ENCODE data around the gene SUPT6H. TPM values are rescaled to one million over a fixed set of nuclear protein-coding genes. Genes with fewer than 3 reads are reported as not detected.
A peak's percentile ranks its signal among the peaks of the same experiment; 100 is the strongest.

SUPT6H gene
- total and polyA plus RNA-seq, 2 of the 8 experiments (the other 6 are each of a cell fraction or from before 2014, with no cell fraction given): 32.0 to 59.9 TPM

- Histone ChIP-seq H4K8ac (ENCODE audit: extremely low read depth, insufficient read depth, low read length) (no peak overlapping the region), H3K79me2 (ENCODE audit: control insufficient read depth in 1 of 2, insufficient read depth in 2 of 2, low read length in 2 of 2) (peaks cover 3 to 31% of the 10 kb centered on the region in 2 experiments; a peak in 3 of 4 replicates), H3K27ac (ENCODE audit: low read depth, low read length) (no peak overlapping the region), H3K27me3 (replicated peaks in 1 of 4; ENCODE audit: control insufficient read depth in 3 of 4, extremely low read depth in 1 of 4, insufficient read depth in 3 of 4, low read length in 3 of 4) (no peaks in the 10 kb centered on the region), H3K56ac (replicated peaks; ENCODE audit: insufficient read length, low read depth, low read length) (no peak overlapping the region), H3K23me2 (ENCODE audit: low read depth, low read length) (peaks cover 5% of the 10 kb centered on the region; the same call in 1 of the 2 replicates), H3K14ac (ENCODE audit: insufficient read length) (no peak overlapping the region), H2AK5ac (ENCODE audit: low read depth, low read length) (no peak overlapping the region), H3K23ac (ENCODE audit: insufficient read length) (no peak overlapping the region), H2BK12ac (ENCODE audit: low read depth, low read length) (no peak overlapping the region), H2BK20ac (ENCODE audit: low read length) (no peak overlapping the region), H2AFZ (ENCODE audit: low read length) (no peak overlapping the region), H3K9ac (replicated peaks in 1 of 4; ENCODE audit: extremely low read depth in 1 of 4, low read depth in 3 of 4, low read length in 3 of 4) (0 out of 7 replicates have a peak overlapping the region, but pooled peaks of 2 of the 4 experiments have one; percentile 15 to 28), H4K20me1 (replicated peaks in 1 of 2; ENCODE audit: control insufficient read depth in 1 of 2, insufficient read depth in 2 of 2, low read length in 2 of 2) (peaks cover 2 to 12% of the 10 kb centered on the region in 2 experiments), H3K36me3 (ENCODE audit: control insufficient read depth in 2 of 4, insufficient read depth in 4 of 4, low read length in 3 of 4) (peaks cover 35 to 70% (median 65%) of the 10 kb centered on the region in 4 experiments), H3K4me3 (ENCODE audit: extremely low read depth in 1 of 4, insufficient read depth in 2 of 4, low read depth in 3 of 4, low read length in 4 of 4) (no peak overlapping the region), H2BK15ac (ENCODE audit: low read length) (no peak overlapping the region), H3K9me3 (ENCODE audit: insufficient read depth in 2 of 2, low read depth in 1 of 2, low read length in 1 of 2) (no peaks in the 10 kb centered on the region), H3K4me1 (replicated peaks in 1 of 4; ENCODE audit: control insufficient read depth in 3 of 4, insufficient read depth in 4 of 4, low read length in 3 of 4) (0 out of 7 replicates have a peak, but pooled peaks cover 0 to 2% (median under 1%) of the 10 kb centered on the region in 4 experiments), H4K5ac (ENCODE audit: insufficient read length, low read depth, low read length) (no peak overlapping the region), H2BK120ac (replicated peaks; ENCODE audit: low read depth, low read length) (no peak overlapping the region), H3K4me2 (ENCODE audit: insufficient read depth in 1 of 2, low read depth in 2 of 2, low read length in 2 of 2) (no peak overlapping the region), H3K18ac (ENCODE audit: extremely low read depth, low read length) (no peak overlapping the region), H4K91ac (replicated peaks; ENCODE audit: insufficient read length, low read length) (no peak overlapping the region), H2BK5ac (ENCODE audit: low read depth, low read length) (no peak overlapping the region), H3K4ac (replicated peaks; ENCODE audit: insufficient read length, low read depth, low read length) (no peak overlapping the region), H3K79me1 (ENCODE audit: low read depth, low read length) (peaks cover 4% of the 10 kb centered on the region)
- DNase-seq (ENCODE audit: low read depth in 1 of 2, low spot score in 2 of 2) (no peak), FAIRE-seq (no peak)
- CTCF ChIA-PET (ENCODE audit: partially characterized antibody): interaction anchor here (0.8 to 7.9 kb wide), 4 partner anchors 9 to 86 kb away, joined by 3 to 54 read pairs (median 5); no protein-coding TSS in a partner anchor
- POLR2A ChIA-PET (ENCODE audit: partially characterized antibody): interaction anchor here (0.8 to 1.3 kb wide), 3 partner anchors 8 to 53 kb away, joined by 3 to 5 read pairs (median 3); no protein-coding TSS in a partner anchor
- WGBS, 2 experiments (ENCODE audit: extremely low coverage in 1 of 2, insufficient coverage in 1 of 2, insufficient read length in 1 of 2, insufficient replicate concordance in 2 of 2, low coverage in 1 of 2, low lambda C conversion rate in 2 of 2, missing lambda C conversion rate in 1 of 2): 95% methylated on average over 2 of the region's 2 CpGs; no CpG with 5 or more reads in 1 of the 2 experiments
- no peak for TF ChIP-seq TAF7 (optimal IDR thresholded peaks at IDR 0.05; ENCODE audit: borderline replicate concordance, low read depth, low read length)
- no peak for TF ChIP-seq POLR2A (IDR thresholded peaks at IDR 0.05; ENCODE audit: control extremely low read depth in 1 of 2, low read depth in 2 of 2, low read length in 2 of 2)
- no peak for TF ChIP-seq MAX (IDR thresholded peaks at IDR 0.05)
- TF ChIP-seq CTCF (IDR thresholded peaks at IDR 0.05; ENCODE audit: control extremely low read depth in 1 of 3, insufficient read depth in 1 of 3, low read depth in 1 of 3, low read length in 3 of 3): no peak
- TF ChIP-seq ATF2 (IDR thresholded peaks at IDR 0.05; ENCODE audit: low read length): no peak
- TF ChIP-seq KDM4A (IDR thresholded peaks at IDR 0.05; ENCODE audit: low read depth, low read length, severe bottlenecking): no peak
- TF ChIP-seq SIX5 (IDR thresholded peaks at IDR 0.05; ENCODE audit: low read depth, low read length): no peak
- no peak for TF ChIP-seq ZNF274 (IDR thresholded peaks at IDR 0.05; ENCODE audit: borderline replicate concordance, extremely low read depth, low read length)
Observed at GRCh38 chr17:28641579-28641978, 20.4 kb upstream of the SUPT6H start.

Data from H1 (cell line).